Colonic mucosa (tissue), 4 donors: Measurements from ENCODE around the gene BCAS3. TPM values are rescaled to one million over a fixed set of nuclear protein-coding genes. Genes with fewer than 3 reads are reported as not detected.

Experiments
- DNase-seq: peaks from one replicate; pipeline ENCODE4 v3.0.0-alpha.2; 2020
- H3K27ac ChIP-seq: fragments of 200-600 bp; one replicate; pipeline ENCODE4 v1.8.0; 2021
- H3K27me3 ChIP-seq: fragments of 200-600 bp; one replicate; pipeline ENCODE4 v1.8.0; 2021
- H3K36me3 ChIP-seq: fragments of 200-600 bp; one replicate; pipeline ENCODE4 v1.8.0; 2021
- H3K4me1 ChIP-seq: fragments of 200-600 bp; one replicate; pipeline ENCODE4 v1.8.0; 2021; ENCODE audit warnings: mild to moderate bottlenecking
- H3K4me3 ChIP-seq: fragments of 200-600 bp; one replicate; pipeline ENCODE4 v1.8.0; 2021
- H3K9ac ChIP-seq, 2 donors: one replicate each; pipeline ENCODE4 v1.7.0; 2013; ENCODE audit warnings: control low read depth in 2 of 2, low read depth in 2 of 2, low read length in 2 of 2
- H3K9me3 ChIP-seq: fragments of 200-600 bp; one replicate; pipeline ENCODE4 v1.8.0; 2021
- intact Hi-C: fragments of 100-400 bp; cut with DNase I; formaldehyde crosslinking; loops from one replicate; pipeline ENCODE4 v1.14.1; 2022
- total RNA-seq, 2 donors: library from RNA; stranded (reverse); fragmentation: NEBNext Ultra II Directional in 1 of 2; extraction: Animal tissue kit (Norgen Biotek cat#: 25700) in 1 of 2; gene quantifications; one replicate each; pipeline ENCODE4 v1.2.1, GENCODE V29; 2021
- TF ChIP-seq, protein P1 (sequence below): fragments of 200-600 bp; IDR thresholded peaks from one replicate; pipeline ENCODE4 v1.8.0; 2022; ENCODE audit warnings: antibody characterized with exemption, mild to moderate bottlenecking
- donor health status: healthy.
- donor health status: DM: no; HTN: no; CAD: no.
- donor health status: DM: no; HTN: no; CAD: no.

Gene BCAS3
- total RNA-seq, 2 donors from 2014 or later: 11.0 to 17.8 TPM

DNA sequence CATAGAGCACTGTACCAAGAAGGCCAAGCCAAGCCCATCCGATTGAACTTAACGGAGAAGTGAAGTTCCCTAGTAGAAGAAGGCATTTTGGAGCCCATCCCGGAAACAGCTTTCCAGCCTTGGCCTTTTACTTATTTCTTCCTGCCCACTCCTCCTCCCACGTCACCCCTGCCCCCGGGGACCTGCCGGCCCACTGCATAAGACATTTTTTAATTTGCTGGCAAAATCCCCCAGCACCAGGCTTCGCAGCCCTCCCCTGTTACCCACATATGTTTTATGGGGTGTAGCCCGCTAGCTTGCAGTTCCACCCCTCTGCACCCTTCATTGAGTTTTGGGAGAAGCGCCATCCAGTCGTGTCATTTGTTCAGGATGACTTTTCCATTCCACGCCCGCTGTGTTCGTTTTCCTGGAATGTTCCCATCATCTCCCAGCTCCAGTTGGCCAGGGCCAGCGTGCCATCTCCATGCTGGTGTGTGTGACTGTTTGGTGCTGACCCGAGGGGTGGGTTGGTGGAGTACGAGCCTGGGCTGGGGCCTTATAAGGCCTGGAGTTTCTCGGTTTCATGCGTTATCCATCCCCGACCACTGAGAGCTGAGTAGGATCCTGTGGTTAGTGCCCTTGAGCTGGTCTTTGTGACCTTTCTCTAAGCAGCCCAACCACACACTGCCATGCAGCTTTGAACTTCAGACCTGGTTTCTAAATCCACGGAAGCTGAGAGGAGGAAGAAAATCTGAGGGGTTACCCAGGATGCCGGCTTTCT is 702.0 kb downstream of the BCAS3 start:
- Histone ChIP-seq H3K9ac (no peak overlapping the region), H3K36me3 (no peaks in the 10 kb centered on the region), H3K4me1 (no peaks in the 10 kb centered on the region), H3K27ac (no peak overlapping the region), H3K9me3 (no peaks in the 10 kb centered on the region), H3K27me3 (no peaks in the 10 kb centered on the region), H3K4me3 (no peak overlapping the region)
- intact Hi-C loops: no loop called here
- TF ChIP-seq, protein P1, sequence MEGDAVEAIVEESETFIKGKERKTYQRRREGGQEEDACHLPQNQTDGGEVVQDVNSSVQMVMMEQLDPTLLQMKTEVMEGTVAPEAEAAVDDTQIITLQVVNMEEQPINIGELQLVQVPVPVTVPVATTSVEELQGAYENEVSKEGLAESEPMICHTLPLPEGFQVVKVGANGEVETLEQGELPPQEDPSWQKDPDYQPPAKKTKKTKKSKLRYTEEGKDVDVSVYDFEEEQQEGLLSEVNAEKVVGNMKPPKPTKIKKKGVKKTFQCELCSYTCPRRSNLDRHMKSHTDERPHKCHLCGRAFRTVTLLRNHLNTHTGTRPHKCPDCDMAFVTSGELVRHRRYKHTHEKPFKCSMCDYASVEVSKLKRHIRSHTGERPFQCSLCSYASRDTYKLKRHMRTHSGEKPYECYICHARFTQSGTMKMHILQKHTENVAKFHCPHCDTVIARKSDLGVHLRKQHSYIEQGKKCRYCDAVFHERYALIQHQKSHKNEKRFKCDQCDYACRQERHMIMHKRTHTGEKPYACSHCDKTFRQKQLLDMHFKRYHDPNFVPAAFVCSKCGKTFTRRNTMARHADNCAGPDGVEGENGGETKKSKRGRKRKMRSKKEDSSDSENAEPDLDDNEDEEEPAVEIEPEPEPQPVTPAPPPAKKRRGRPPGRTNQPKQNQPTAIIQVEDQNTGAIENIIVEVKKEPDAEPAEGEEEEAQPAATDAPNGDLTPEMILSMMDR: no peak
- DNase-seq: no peak

DNA sequence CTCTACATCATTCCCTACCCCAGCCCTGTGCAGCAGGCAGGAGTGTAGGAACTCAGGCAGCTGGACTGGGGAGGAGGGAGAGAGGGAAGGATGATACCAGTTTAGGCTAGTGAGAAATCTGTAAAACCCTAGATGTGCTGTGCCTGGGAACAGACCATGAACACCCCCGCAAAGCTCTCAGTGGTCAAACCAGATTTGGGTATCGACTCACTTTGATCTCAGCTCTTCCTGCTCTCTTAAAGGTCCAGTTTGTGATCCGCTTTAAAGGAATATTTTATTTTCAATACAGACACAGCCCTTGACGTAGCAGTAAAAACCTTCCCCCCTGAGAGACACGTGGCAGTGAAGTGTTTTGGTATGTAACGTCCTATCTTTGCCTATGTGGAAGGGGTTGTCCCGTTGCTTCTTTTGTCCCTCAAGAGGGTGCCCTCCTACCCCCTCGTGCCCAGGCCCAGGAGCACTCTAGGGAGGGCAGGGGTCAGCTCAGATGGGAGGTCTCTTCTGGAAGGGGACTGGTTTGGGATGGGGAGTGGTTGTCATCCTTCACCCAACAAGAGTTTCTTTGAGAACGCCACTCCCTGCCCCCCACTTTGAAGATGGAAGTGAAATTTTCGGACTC is 702.7 kb downstream of the BCAS3 start:
- H3K9me3 ChIP-seq: no peaks in the 10 kb centered on the region
- intact Hi-C loops: no loop called here
- no peaks in the 10 kb centered on the region for H3K4me1 ChIP-seq
- no peak overlapping the region for H3K27ac ChIP-seq
- no peaks in the 10 kb centered on the region for H3K27me3 ChIP-seq
- no peak overlapping the region for H3K4me3 ChIP-seq
- no peak overlapping the region for H3K9ac ChIP-seq
- no peak for DNase-seq
- TF ChIP-seq, protein P1: no peak
- no peaks in the 10 kb centered on the region for H3K36me3 ChIP-seq

GRCh38 chr17:61380836-61381525 is 703.3 kb downstream of the BCAS3 start:
- no peaks in the 10 kb centered on the region for H3K27me3 ChIP-seq
- TF ChIP-seq, protein P1: no peak
- H3K9me3 ChIP-seq: no peaks in the 10 kb centered on the region
- no peak overlapping the region for H3K4me3 ChIP-seq
- no peak overlapping the region for H3K27ac ChIP-seq
- H3K36me3 ChIP-seq: no peaks in the 10 kb centered on the region
- no peak for DNase-seq
- intact Hi-C loops: no loop called here
- H3K9ac ChIP-seq: no peak overlapping the region
- no peaks in the 10 kb centered on the region for H3K4me1 ChIP-seq

- Histone ChIP-seq H3K9me3 (no peaks in the 10 kb centered on the region), H3K27me3 (no peaks in the 10 kb centered on the region), H3K27ac (no peak overlapping the region), H3K4me3 (no peak overlapping the region), H3K36me3 (no peaks in the 10 kb centered on the region), H3K9ac (no peak overlapping the region), H3K4me1 (no peaks in the 10 kb centered on the region)
- no peak for DNase-seq
- TF ChIP-seq, protein P1: no peak
- intact Hi-C loops: no loop called here
Measured at GRCh38 chr17:61381537-61381936, 703.9 kb downstream of the BCAS3 start.

GRCh38 chr17:61382796-61383688 is 705.4 kb downstream of the BCAS3 start:
- intact Hi-C loops: no loop called here
- Histone ChIP-seq H3K9me3 (no peaks in the 10 kb centered on the region), H3K9ac (no peak overlapping the region), H3K4me3 (no peak overlapping the region), H3K27me3 (no peaks in the 10 kb centered on the region), H3K4me1 (no peaks in the 10 kb centered on the region), H3K27ac (no peak overlapping the region), H3K36me3 (no peaks in the 10 kb centered on the region)
- DNase-seq: no peak
- TF ChIP-seq, protein P1: no peak
